NCI-H1436 (cell line): ENCODE data around the gene TRIM2.

Experiments
- DNase-seq: peaks from one replicate; lab custom pipeline; 2025; lab: John Stamatoyannopoulos, UW

TRIM2 gene

DNA sequence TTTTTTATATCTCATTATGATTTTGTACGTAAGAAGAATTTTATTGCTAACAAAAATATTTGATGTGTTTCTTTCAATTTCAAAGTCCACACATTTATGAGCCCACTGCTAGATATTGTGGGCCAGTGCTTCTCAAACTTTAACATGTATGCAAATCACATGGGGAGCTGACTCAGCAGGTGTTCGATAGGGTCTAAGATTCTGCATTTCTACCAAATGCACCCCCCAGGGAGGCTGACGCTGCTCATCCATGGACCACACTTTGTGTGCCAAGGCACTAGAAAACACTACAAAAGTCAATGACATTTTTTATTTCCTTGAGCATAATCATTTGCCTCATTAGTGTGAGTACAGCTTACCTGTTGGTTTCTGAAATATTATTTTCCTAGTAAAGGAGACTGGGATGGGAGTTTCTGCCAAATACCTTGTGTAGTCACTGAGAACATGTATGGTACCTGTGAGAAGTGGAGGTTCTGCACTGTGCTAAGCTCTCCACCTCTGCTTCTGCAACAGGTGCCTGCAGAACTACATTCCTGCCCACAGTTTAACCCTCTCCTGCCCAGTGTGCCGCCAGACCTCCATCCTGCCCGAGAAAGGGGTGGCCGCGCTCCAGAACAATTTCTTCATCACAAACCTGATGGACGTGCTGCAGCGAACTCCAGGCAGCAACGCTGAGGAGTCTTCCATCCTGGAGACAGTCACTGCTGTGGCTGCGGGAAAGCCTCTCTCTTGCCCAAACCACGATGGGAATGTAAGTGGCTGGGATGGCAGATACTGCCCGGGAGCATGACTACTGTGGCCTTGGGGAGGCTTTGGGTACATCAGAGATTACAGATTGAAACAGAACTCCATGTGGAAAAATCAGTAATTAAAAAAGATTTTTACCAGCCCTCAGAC lies 71.4 kb downstream of the TRIM2 start:
- no peak for DNase-seq

DNA sequence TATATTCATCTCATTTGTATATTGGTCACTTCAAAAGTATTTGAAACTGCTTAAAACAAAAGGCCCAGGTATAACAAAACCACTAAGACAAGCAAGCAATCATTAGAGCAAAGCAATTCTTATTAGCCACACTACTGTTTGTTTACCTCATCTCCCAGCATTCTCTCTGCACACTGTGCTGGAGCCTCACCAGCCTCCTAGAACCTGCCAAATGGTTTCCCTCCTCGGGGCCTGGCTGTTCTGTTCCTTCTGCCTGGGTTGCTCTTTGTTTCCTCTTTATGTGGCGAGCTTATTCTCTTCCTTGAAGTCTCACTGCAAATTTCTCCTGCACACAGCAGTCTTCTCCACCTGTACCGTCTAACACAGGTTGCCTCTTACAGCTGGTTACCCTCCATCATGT lies 72.7 kb downstream of the TRIM2 start:
- no peak for DNase-seq

GRCh38 chr4:153281476-153281875 lies 77.2 kb downstream of the TRIM2 start:
- DNase-seq = peak; percentile 14

DNA sequence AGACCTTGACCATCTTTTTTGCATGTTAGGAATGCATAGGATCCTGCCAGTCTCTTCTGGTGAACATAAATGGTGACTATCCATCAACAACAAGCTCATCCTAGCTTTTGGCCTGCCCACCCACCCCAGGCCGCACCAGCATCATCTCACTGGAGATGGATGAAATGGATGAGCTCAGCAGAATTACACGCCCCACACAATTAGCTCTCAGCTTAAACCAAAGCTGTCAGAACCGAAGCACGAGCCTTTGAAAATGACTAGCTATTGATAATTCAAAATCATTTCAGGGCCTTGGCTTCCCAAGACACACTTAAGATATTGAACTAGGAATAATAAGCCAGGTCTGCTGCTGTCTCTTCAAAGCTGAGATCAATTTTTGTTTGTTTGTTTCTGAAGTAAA lies 77.8 kb downstream of the TRIM2 start:
- no peak for DNase-seq

DNA sequence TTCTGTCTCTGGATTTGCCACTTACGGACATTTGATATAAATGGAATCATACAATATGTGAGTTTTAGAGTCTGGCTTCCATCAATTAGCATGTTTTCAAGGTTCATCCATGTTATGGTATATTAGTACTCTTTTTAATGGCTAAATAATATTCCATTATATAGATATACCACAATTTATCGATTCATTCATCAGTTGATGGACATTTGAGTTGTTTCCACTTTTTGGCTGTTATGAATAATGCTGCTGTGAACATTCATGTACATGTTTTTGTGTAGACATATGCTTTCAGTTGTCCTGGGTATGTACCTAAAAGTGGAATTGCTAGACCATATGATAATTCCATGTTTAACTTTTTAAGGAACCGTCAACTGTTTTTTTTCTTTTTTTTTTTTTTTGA lies 79.0 kb downstream of the TRIM2 start:
- DNase-seq = no peak

DNA sequence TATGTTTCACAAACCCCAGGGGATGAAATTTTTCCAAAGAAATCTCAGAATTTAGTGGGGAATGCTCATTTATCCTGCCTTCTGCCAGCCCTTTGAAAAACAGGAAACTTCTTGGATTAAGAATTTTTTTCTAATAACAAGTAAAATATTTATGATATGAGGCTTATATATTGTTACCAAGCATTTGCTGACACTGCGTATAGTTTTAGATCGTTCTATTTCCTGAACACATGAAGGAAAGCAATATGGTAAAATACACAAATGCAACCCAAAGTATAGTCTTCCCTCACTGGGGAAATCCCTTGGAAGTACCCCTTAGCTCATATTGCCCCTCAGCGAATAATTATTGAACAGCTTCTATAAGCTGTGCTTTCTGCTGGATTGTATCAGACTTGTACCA lies 85.9 kb downstream of the TRIM2 start:
- no peak for DNase-seq

- no peak for DNase-seq
These were observed 87.3 kb downstream of the TRIM2 start for GRCh38 chr4:153291562-153291961.

- DNase-seq = no peak
These were observed 88.9 kb downstream of the TRIM2 start for GRCh38 chr4:153292897-153293741.

GRCh38 chr4:153293742-153294057 lies 89.5 kb downstream of the TRIM2 start:
- DNase-seq = no peak

DNA sequence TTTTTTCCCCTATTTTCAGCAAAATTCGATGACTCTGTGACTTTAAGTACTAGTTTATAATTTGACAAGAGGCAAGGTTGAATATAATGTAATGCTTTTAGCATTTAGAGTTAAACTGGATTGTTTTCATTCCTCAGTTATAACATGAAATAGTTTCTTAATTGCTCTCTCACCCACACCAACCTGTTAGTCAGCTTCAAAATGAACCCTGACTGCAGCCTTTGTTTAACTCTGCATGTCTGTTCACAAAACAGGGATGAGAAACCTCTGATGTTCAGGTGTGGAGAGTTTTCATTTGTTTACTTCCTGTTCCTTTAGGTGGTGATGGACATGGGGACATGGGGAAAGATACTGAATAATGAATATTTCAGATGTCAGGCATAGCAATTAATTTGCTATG lies 90.4 kb downstream of the TRIM2 start:
- no peak for DNase-seq

GRCh38 chr4:153295131-153295755 lies 91.0 kb downstream of the TRIM2 start:
- DNase-seq = no peak

- DNase-seq = no peak
These were observed 92.0 kb downstream of the TRIM2 start for GRCh38 chr4:153296040-153296823.

- DNase-seq = no peak
These were observed 92.9 kb downstream of the TRIM2 start for GRCh38 chr4:153297116-153297515.

DNA sequence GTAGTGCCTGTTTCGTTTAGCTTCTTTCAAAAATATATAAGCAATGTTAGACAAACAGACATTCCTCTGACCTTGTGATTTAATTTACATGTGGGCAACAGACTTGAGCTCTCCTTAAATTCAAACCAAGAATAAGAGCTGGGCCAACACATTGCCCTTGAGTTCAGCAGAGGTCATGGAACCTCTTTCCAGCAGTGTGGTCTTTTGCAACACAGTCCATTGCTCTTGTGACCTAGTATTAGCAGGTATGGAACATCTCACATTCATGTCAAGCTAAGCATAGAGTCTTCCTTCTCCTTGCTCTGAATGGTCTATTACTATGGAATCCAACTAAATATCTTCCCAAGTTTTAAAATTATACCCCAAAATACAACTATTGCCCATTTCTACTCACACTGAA lies 106.5 kb downstream of the TRIM2 start:
- no peak for DNase-seq

DNA sequence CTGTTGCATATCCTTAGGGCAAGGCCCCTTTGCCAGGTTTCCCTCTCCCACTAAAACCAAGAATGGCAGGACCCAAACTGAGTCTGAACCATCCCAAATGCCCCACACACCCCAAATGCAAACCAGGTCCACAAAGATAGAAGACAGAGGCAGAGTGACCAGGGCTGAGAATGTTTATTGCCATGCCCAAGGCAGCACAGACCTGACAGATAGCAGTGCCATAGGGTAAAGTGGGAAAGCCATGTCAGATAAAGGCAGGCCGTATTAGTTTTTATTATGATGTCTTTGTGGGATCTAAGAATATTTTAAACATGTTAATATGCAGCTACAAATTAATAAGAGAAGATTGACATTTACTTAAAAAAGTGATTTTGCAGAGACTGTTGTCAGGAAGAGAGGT lies 110.7 kb downstream of the TRIM2 start:
- DNase-seq = no peak

GRCh38 chr4:153318696-153319320 lies 114.6 kb downstream of the TRIM2 start:
- peak; percentile 67 for DNase-seq

GRCh38 chr4:153322791-153323190 lies 118.5 kb downstream of the TRIM2 start:
- DNase-seq = no peak

DNA sequence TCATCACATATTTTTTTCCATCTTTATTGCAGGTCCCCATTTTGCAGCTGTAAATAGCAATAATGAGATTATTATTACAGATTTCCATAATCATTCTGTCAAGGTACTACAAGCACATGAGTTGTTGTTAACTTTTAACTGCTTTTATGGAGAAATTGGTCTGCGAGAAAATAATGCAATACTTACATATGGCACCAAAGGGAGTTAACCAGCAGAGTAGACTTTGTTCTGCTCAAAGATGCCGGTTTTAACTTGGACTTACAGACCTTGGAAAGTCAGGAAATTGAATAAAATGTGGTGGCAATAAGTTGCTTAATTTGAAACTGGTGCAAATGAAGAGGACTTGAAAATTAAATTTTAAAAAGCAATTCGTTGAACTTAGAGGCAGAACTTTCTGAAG lies 119.8 kb downstream of the TRIM2 start:
- no peak for DNase-seq

GRCh38 chr4:153325558-153325957 lies 121.3 kb downstream of the TRIM2 start:
- no peak for DNase-seq

DNA sequence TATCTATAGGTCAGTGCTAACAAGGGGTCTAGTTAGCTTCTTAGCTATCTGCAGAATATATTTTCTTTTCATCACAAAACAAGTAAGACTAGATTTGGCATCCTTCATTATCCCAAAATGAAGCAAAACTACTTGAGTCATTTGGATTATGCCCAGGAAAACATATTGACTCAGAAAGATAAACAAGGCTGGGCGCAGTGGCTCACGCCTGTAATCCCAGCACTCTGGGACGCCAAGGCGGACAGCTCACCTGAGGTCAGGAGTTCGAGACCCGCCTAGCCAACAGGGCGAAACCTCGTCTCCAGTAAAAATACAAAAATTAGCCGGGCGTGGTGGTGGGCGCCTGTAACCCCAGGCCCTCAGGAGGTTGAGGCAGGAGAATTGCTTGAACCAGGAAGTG lies 122.3 kb downstream of the TRIM2 start:
- no peak for DNase-seq

GRCh38 chr4:153327247-153327646 lies 123.0 kb downstream of the TRIM2 start:
- no peak for DNase-seq

DNA sequence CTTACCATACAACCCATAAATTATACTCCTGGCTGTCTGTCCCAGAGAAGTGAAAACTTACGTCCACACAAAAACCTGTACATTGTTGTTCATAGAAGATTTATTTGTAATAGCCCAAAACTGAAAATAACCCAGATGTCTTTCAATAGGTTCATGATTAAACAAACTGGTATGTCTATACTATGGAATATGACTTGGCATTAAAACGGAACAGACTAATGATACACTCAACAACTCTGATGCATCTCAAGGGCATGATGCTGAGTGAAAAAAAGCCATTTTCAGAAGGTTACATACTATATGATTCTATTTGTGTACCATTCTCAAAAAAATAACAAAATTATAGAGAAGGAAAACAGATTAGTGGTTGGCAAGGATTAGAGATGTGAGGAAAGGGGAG lies 128.7 kb downstream of the TRIM2 start:
- no peak for DNase-seq
